Measurements from ENCODE around the gene KAT7. TPM values are rescaled to one million over a fixed set of nuclear protein-coding genes. Genes with fewer than 3 reads are reported as not detected.

KAT7 gene
- total RNA-seq, 4 donors from 2014 or later: 19.9 to 32.6 (median 21.0) TPM

DNA sequence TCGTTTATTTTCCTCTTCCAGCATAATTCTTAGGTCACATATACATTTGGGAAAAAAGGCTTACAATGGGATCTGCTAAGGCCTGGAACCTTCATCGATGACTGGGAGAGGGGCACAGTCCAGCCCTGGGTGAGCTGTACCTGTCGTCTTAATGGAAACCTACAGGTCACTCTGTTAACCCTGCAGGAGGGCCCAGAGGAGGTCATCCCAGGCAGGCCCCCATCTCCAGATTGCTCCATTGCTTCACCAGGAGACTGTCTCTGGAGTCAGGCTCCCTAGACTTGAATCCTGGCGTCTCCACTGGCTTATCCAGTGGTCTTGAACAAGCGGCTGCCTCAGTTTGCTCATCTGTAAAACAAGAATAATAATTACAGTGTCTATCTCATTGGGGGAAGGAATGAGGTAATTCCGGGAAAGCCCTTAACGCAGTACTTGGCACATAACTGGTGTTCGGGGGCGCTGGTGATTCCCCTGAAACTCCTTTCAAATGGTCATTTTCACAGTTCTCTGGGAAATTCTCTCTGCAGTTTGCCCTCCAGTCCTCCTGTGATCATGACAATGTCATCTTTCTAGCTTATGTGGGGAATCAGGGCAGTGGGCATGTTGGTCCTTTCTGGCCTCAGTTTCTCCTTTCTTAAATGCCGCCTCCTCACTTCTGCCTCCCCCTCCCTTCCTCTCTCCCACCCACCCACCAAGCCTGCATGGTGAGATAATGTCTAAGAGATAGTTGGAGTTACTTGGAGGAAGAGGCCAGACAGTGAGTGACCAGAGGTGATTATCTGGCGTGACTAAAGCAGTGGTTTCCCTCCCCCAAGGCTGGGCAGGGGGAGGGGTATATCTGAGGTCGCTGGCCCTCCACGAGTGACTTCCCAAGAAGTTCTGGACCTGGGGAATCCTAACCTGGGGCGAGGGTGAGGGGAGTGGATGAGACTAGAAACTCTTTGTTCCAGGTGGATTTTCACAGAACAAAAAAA lies 90.7 kb downstream of the KAT7 start:
- no peak for DNase-seq (ENCODE audit: low spot score)
- TF ChIP-seq, protein P1, sequence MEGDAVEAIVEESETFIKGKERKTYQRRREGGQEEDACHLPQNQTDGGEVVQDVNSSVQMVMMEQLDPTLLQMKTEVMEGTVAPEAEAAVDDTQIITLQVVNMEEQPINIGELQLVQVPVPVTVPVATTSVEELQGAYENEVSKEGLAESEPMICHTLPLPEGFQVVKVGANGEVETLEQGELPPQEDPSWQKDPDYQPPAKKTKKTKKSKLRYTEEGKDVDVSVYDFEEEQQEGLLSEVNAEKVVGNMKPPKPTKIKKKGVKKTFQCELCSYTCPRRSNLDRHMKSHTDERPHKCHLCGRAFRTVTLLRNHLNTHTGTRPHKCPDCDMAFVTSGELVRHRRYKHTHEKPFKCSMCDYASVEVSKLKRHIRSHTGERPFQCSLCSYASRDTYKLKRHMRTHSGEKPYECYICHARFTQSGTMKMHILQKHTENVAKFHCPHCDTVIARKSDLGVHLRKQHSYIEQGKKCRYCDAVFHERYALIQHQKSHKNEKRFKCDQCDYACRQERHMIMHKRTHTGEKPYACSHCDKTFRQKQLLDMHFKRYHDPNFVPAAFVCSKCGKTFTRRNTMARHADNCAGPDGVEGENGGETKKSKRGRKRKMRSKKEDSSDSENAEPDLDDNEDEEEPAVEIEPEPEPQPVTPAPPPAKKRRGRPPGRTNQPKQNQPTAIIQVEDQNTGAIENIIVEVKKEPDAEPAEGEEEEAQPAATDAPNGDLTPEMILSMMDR (IDR thresholded peaks at IDR 0.05): no peak
- no peak for ATAC-seq (ENCODE audit: low FRiP score)

GRCh38 chr17:49880291-49881053 lies 92.0 kb downstream of the KAT7 start:
- peak; percentile 72 for ATAC-seq (ENCODE audit: low FRiP score)
- TF ChIP-seq, protein P1 (IDR thresholded peaks at IDR 0.05): peak in 2 of 3 donors; percentile 86 to 87
- DNase-seq (ENCODE audit: low spot score): peak; percentile 35

- TF ChIP-seq, protein P1 (IDR thresholded peaks at IDR 0.05): no peak
Measured at GRCh38 chr17:49881054-49881402, 92.5 kb downstream of the KAT7 start.

DNA sequence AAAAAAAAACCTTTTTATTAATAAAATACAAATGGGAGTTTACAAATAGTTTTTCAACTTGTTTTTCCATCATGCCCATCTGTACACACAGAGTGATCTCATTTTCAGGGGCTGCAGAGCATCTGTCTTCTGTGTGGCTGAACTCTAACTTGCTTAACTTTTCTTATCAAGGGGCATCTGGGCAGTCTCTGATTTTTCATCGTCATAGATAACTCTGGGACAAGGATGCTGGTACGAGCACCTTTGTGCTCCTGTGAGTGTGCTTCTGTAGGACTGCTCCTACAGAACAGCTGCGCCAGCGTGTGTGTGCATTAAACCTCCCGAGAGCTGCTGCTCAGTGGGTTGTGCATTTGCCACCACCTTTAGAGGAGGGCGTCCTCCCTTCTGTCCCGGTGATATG lies 94.0 kb downstream of the KAT7 start:
- no peak for DNase-seq (ENCODE audit: low spot score)
- TF ChIP-seq, protein P1 (IDR thresholded peaks at IDR 0.05): no peak
- ATAC-seq (ENCODE audit: low FRiP score): no peak

More at GRCh38 chr17:49881054-49881402, 92.5 kb downstream of the KAT7 start:
- DNase-seq (ENCODE audit: low spot score): no peak
- ATAC-seq (ENCODE audit: low FRiP score): no peak

Other genes with a start within 250 kb of the KAT7 start
- gene NXPH3, start 212.8 kb upstream of the KAT7 start, total RNA-seq: 1 to 10 TPM; 2.9 to 7.4 (median 5.8) TPM
- 10 to 100 TPM; 33.7 to 73.5 (median 50.4) TPM for gene SPOP, start 110.6 kb upstream of the KAT7 start, total RNA-seq
- 10 to 100 TPM; 30.6 to 47.8 (median 43.3) TPM for gene SLC35B1, start 80.7 kb upstream of the KAT7 start, total RNA-seq
- gene FAM117A, start 24.6 kb upstream of the KAT7 start, total RNA-seq: 10 to 100 TPM in 2 of 4 donors, 1 to 10 TPM in 2; 4.1 to 15.8 (median 10.7) TPM
- gene TAC4, start 59.4 kb downstream of the KAT7 start, total RNA-seq: not detected
- under 1 TPM in 1 of 4 donors, not detected in 3; 0.37 TPM for gene DLX4, start 180.5 kb downstream of the KAT7 start, total RNA-seq
- gene DLX3, start 206.5 kb downstream of the KAT7 start, total RNA-seq: under 1 TPM in 1 of 4 donors, not detected in 3; 0.28 TPM

All from omental fat pad (tissue), 4 donors.